Islet precursor cell (in vitro differentiated cells): ENCODE data around the gene UNC13C.
A peak's percentile ranks its signal among the peaks of the same experiment; 100 is the strongest.

Source experiments
- DNase-seq: peaks from one replicate; pipeline ENCODE4 v3.0.0-alpha.2; 2018

UNC13C gene

DNA sequence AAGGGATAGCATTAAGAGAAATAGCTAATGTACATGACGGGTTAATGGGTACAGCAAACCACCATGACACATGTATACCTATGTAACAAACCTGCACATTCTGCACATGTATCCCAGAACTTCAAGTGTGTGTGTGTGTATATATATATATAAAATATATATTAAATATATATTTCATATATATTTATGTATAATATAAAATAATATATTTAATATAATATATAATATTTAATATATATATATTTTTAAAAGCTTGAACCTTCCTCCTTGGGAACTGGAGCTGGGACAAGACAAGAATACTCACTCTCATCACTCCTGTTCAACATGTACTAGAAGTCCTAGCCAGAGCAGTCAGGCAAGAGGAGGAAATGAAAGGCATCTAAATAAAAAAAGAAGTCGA lies 149.3 kb downstream of the UNC13C start:
- no peak for DNase-seq

DNA sequence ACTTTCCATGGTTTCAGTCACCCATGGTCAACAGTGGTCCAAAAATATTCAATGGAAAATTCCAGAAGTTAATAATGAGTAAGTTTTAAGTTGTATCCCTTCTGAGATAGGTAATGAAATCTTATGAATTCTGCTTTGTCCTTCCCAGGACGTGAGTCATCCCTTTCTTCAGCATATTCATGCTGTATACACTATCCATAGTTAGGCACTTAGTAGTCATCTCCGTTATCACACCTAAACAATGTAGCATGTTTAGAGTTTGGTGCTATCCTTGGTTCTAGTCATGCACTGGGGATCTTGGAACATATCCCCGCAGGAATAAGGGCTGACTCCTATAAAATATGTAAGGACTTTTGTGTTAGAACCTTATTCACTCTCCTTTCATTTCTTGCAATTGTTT lies 153.2 kb downstream of the UNC13C start:
- DNase-seq, result no peak

DNA sequence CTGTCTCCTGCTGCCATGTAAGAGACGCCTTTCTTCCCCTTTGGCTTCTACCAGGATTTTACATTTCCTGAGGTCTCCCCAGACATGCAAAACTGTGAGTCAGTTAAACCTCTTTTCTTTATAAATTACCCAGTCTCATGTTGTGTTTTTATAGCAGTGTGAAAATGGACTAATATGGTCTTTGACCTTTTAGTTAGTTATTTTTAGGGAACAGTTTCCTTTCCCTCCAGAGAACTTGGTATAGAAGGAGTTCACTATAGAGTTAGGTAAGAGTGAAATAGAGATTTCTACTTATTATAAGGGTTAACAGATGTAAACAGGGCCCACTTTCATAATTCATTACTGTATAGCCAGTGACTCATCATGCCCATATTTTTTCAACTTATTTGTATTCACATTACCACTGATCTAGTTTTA lies 170.9 kb downstream of the UNC13C start:
- no peak for DNase-seq

DNA sequence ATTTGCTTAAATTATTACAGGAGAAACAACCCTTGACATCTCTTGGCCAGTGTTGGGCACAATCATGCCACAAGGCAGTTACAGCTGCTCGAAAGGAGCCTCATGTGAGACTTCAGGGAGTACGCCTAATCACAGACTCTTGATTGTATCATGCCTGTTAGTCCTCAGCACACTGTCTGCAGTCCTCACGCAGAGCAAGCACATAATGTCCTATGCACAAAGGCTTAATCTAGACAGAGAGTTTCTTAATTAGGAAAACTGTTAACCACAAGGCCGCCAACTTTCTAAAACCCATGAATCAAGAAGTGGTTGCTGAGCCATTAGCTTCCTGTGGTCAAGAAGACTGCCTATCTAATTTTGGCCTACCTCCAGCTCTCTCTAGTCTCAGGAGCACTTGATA lies 172.0 kb downstream of the UNC13C start:
- DNase-seq, result peak; percentile 54

DNA sequence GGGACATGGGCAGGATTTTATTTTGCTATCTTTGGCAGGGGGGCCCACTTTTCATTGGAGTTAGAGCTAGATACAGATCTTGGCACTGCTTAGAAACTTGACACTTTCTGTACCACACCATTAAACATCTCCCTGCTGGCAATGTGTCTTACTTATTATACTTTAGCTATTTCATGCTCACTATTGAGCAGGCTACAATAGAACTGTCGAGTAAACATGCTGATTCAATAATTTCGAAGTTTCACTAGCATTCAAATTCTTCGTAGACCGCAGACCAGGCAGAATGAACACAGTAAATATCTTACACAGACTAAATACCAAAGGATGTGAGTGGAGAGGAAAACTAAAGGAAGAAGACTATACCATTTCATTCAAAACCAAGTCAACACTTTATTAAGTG lies 180.8 kb downstream of the UNC13C start:
- no peak for DNase-seq

DNA sequence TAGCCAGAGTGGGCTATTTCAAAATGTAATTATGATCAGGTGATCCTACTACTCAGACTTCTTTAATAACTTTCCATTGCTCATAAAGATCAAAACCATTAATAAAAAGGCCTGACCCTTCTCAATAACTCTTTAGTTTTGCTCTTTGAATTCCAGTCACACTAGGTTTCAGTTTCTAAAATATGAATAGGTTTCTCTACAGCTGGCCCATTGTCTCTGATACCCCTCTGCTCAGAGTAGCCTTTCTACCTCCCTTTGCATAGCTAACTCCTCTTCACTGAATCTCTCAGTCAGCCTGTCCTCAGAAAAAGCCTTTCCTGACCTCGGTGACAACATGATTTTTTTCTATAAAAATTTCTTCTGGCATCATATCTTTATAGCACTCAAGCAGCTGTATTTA lies 209.1 kb downstream of the UNC13C start:
- no peak for DNase-seq

DNA sequence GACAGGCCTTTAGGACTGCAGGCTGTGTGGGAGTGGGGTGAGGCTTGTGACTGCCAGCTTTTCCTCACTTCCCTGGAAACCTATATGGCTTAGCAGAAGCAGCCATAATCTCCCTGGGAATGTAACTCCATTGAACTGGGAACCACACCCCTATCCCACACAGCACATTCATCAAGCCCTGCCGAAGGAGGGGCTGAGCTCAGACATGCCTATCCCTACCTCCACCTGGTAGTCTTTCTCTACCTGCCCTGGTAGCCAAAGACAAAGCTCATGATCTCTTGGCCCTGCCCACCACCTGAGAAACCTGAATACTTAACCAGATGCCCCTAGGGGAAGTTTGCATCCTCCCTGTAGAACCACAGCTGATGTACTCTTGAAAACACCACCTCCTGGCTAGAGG lies 219.8 kb downstream of the UNC13C start:
- DNase-seq, result peak; percentile 37

DNA sequence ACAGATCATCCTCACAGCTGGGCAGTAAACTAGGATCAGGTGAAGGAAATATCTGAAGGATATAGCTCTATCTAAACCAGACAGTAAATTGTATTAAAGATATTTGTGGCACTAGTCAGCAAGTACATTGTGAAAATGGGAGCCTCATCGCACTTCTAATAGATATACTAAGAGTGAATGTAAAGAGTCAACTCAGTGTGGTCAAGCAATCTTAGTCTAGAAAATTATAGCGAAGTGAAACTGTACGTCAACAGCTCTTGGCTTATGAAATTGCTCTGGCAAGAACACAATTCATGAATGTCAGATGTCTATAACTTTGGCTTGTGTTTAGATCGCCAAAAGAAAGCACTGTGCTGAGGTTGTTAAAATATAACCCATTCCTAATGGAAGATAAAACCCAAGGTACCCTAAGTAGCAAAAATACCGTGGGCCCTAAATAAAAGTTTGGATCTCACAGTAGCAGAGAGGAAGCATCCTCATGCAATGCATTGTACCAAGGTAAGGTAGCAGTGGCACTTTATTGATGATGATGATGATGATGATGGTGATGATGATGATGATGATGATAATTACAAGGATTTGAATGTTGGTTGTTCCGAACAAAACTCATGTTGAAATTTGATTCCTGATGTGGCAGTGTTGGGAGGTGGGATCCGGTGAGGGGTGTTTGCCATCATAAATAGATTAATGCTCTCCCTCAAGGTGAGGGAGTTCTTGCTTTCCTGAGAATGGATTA lies 228.5 kb downstream of the UNC13C start:
- no peak for DNase-seq

DNA sequence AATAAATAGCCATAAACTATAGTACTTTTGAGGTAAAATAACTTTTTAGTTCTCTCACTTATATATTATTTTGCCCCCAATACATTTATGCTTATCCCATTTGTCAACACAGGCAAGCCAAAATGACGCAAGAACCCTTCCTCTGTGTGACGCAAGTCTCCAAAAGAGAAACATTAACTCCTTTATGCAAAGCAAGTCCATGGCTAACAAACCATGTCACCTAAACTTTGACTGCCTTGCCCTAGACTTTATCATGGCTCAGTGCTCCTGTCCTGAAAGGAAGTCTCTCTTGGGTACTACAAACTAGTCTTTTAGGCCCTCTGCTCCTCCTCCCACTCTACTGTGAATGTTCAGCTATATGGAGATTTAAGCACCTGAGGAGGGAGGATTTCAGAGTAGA lies 230.5 kb downstream of the UNC13C start:
- no peak for DNase-seq

DNA sequence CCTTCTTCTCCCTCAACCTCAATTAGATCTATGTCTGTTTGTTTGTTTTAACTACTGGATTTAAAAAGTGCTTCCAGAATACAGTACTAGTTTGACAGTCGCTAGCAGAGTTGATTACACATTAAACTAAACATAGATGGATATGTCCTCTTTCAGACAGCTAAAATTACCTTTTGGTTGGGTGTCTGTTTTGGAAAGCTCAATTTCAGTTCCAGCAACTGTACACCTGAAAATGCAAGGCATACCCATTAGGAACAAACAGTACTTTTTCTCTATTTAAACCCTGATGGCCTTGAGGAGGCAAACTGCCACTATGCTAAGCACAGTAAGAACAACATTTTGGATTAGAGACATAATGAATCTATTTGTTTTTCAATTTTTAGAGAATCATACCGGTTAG lies 234.4 kb downstream of the UNC13C start:
- DNase-seq, result no peak

DNA sequence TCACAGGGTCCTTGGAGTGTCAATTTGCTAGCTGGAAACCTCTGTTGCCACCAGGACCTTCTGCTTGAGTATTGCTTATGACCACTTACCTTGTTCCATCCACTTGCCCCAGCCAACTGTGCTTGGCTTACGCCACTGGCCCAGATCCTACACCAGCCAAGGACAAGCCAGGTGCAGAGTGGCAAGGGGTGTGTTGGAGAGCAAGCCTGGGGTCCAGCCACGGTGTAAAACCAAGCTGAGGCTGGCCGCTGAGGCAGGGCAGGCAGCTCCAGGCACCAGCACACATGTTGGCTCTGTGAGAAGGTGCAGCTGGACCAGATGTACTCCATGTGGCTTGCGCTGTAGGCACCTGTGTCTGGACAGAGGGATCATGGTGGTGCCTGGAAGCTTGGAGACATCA lies 248.2 kb downstream of the UNC13C start:
- no peak for DNase-seq

DNA sequence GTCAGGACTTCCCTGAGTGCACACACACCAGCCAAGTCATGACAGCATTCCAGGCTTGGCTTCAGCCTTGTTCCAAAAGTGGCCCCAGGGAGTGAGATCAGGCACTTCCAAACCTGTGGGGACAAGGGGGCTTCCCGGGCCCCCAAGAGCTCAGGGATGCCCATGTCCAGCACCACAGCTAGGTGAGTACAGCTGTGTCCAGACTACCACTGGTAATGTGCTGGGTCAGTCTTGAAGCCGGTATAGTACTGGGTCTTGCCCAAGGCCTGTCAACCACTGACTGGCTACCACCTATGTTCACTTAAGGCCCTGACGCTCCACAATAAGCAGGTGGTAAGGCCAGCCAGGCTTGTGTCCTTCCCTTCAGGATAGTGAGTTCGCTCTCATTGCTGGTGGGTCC lies 249.3 kb downstream of the UNC13C start:
- DNase-seq, result no peak

DNA sequence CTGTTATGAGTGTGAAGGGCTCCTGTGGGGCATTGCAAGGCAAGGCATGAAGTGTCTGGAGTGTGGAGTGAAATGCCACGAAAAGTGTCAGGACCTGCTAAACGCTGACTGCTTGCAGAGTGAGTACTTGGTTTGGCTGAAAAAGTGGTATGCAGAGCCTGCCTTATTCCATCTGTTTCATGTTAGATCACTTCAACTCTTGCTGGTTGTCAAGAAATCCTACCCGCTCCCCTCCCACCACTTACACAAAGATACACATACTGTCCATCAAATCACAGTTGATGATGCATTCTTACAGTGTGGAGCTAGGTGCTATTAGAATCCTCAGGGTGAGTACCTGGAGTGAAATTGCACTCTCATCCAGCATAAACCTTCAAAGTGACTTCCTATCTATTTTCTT lies 272.1 kb downstream of the UNC13C start:
- DNase-seq, result no peak

DNA sequence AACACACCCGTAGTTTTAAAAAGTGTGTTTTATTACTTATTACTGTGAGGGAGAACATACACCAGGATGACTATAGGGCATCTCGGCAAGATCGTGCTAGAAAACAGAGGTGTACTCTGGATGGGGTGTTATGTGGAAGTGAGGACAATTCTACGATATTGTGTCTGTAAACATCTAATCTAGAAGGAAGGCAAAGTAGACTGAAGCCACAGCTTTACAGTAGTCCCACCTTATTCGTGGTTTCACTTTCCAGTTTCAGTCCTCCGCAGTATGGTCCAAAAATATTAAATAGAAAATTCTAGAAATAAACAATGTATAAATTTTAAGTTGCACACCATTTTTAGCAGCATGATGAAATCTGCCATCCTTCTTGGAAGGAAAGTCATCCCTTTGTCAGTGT lies 277.9 kb downstream of the UNC13C start:
- no peak for DNase-seq

DNA sequence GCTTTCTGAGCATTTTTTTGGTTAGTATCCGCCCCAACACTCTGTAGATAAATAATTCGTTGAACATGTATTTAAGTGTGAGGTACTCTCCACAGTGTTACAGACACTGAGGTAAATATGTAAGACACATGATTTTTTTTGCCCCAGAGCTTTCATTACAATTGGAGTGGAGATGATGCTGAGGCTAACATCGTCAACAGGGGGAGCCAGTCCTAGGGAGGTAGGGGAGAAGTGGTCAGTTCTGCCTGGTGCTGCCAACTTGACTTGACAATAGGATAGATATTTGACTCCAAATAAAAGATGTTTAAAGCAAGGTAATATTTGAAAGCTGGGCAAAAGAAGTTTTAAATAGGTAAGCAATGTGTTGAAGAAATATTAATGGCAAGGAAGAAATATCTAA lies 295.7 kb downstream of the UNC13C start:
- DNase-seq, result no peak

DNA sequence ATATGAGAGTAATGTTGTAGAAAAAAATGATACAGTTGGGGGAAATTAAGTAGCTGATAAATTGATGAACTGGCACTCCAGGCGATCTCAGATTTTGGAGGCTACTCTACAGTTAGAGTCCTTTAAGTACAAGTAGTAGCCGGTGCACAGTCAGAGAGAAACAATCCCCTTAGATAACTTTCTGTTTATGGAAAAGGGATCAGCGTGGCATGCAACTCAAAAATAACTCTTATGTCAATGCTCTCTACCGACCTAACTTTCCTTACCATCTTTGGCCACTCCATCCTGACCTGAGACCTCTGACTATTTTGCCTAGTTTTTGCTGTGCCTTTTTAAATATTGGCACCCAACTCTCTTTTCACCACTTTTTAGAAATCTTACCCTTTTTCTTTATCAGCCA lies 299.6 kb downstream of the UNC13C start:
- no peak for DNase-seq

DNA sequence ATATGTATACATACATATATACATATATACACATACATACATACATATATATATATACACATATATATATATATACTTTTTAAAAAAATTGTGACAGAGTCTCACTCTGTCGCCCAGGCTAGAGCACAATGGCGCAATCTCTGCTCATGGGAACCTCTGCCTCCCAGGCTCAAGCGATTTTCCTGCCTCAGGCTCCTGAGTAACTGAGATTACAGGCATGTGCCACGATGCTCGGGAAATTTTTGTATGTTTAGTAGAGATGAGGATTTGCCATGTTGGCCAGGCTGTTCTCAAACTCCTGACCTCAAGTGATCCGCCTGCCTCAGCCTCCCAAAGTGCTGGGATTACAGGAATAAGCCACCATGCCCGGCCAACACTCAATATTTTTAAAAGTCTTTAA lies 302.5 kb downstream of the UNC13C start:
- DNase-seq, result no peak

DNA sequence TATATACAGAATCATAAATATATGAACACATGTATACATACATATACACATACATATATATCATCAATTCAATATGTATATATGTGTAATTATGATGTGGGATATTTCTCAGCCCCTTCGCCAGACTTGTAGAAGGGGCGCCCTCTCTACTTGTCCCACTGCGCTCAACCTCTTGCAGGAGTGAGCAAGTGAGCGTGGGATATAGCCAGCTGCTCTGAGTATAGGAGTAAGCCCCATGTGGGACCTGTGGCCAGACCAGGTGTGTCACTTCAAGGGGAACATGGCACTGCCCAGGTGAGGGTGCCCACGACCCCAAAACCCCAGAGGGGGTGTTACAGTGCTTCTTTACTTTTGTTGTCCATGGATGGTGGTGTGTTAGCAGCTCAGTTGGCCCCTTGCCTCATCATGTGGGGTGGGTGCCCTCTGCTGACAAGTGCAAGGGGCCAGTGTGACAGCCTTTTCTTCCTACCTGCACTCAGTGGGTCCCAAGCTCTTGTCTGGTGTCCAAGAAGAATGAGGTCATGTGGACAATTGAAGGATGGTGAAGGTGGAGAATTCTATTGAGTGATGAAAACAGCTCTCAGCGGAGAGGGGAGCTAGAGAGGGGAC lies 304.1 kb downstream of the UNC13C start:
- DNase-seq, result no peak

DNA sequence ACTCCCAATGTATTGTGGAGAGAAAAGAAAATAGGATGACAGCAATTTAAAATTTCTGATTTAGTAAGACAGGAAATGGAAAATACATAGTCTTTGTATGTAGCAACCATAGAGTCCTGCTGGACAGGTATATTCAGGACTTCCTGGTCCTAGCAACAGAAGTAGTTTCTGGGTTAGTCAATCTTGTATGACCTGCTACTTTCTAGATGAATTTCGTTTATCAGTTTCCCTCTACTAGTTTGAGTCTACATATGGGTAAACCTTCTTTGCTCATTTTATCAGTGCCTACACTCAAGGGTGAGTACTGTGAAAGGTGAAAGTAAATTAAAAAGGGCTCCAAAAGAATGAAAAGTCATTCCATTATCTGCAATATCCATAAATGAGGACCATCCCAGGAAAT lies 309.8 kb downstream of the UNC13C start:
- no peak for DNase-seq

DNA sequence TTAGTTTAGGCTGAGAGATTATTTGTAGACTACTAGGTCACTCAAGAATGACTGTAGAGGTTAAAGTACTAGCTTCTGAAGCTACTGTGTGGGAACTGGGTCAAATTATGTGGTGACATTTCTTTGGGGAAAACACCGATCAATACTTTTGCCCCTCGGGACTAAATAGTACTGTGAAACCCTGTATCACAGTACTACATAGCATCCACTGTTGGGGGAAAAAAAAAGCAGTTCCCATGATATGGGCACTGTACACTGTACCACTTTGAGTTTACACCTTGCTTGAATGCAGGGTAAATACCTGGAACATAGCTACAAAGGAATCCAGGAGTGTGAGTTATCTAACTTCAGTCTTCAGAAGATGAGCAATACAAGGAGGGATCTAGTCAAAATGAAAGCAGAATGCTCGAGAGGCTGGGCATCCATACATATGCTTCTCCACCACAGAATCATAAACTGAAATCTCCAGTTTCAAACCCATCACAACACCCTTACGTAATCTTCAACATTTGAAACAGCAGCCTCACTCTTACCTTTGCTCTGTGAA lies 311.4 kb downstream of the UNC13C start:
- DNase-seq, result no peak

DNA sequence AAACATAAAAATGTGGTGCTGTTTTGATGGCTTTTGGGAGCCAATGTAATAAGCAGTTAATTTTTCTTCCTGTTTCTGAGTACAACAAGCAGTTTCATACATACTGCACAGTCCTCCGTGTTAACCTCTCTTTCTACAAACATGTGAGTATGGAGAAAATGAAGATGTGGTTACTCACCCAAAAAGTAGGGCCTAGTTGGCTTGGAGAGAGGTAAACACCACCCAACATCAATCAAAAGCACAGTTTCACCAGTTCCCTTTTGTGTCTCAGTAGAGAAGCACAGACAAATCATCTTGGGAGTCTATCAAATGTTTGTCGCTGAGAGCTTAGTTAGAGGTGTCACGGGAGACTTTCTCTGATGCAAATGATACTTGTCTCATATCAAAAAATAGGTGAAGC lies 320.2 kb downstream of the UNC13C start:
- no peak for DNase-seq

DNA sequence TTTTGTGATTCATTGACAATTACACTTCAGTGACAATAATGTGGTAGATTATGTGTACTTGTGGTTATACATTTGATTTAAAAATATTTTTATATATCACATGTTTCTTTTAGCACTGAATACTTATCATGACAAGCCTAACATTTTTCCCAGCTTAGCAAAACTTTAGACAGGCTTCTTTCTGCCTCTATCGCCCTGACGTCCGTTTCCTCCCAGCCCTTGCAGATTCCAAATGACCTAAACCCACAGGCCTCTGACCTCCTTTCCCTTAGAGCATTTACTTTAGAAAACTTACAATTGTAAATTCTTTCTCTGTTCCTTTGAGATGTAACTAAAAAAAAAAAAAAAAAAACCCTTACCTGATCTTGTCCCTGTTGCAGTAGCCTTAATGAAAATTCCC lies 326.1 kb downstream of the UNC13C start:
- no peak for DNase-seq

DNA sequence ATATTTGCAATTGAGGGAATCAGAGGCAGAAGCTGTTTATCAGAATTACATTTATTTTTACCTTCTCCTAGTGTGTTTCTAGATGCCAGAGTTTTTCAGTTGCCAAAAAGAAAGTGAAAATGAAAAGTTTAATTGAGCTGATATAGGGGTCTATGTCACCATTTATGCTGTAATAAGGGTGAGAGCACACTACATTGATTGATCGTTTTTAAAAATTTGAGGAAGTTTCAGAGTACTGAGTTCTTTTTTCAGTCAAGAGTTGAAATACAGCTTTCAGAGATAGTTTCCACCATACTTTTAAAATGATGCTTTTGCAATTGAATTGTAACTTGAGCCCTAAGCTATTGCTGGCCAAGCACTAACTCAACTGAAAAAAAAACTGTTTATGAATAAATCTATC lies 326.9 kb downstream of the UNC13C start:
- DNase-seq, result no peak

DNA sequence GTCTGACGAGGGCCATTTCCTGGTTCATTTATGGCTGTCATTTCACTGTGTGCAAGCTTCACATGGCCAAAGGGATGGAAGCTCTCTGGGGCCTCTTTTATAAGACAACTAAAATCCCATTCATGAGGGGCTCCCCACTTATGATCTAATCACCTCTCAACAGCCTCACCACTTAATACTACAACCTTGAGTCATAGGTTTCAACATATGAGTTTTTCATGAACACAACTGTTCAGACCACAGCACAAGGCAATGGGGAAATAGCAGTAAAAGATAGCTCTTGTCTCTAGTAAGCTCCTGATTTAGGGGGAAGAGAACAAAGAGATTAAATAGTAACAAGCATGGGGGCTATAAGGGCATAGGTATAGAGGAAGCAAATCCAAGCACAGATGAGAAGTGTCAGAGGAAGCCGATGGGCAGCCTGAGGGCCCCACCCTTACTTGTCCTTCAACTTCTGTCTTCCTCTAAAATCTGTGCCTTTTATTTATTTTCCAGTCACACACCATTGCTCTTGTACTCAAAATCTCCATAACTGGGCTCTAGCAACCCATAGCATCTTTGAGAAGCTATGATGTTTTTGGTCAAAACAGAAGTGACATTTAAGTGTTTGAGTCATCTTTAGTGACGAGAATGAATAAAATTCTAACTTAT lies 329.1 kb downstream of the UNC13C start:
- DNase-seq, result no peak
